GM19463 (cell line): ENCODE results near the gene CREB3.
A peak's percentile ranks its signal among the peaks of the same experiment; 100 is the strongest.

Experiments used
- ATAC-seq: cut with Tn5 transposase; IDR thresholded peaks from one replicate; pipeline ENCODE4 v1.9.1; 2021; ENCODE audit warnings: mild to moderate bottlenecking, moderate library complexity; ENCODE audit not compliant: unreplicated experiment

CREB3 gene

GRCh38 chr9:35732185-35732799 lies at the start of gene CREB3, which contains the start of gene TLN1:
Gene CREB3 (plus strand): TSS chr9:35732666. CDS start chr9:35732773, 107 bp downstream.
Gene TLN1 (minus strand): TSS chr9:35732195. CDS start chr9:35725694, 6,501 bp downstream.
- ATAC-seq, result peak; percentile 75

GRCh38 chr9:35683323-35683722 lies 49.1 kb upstream of the CREB3 start:
- ATAC-seq, result no peak

- ATAC-seq, result no peak
Observed at GRCh38 chr9:35684921-35685320, 47.5 kb upstream of the CREB3 start.

GRCh38 chr9:35685506-35685905 lies 47.0 kb upstream of the CREB3 start:
- ATAC-seq, result no peak

- no peak for ATAC-seq
Observed at GRCh38 chr9:35686222-35687203, 46.0 kb upstream of the CREB3 start.

- no peak for ATAC-seq
Observed at GRCh38 chr9:35687306-35687705, 45.2 kb upstream of the CREB3 start.

- ATAC-seq, result no peak
Observed at GRCh38 chr9:35687972-35688557, 44.4 kb upstream of the CREB3 start.

- no peak for ATAC-seq
Observed at GRCh38 chr9:35688558-35689541, 43.6 kb upstream of the CREB3 start.

GRCh38 chr9:35689542-35690293 lies 42.7 kb upstream of the CREB3 start, which contains the start of gene TPM2:
Gene TPM2 (minus strand): TSS chr9:35689925. CDS start chr9:35689817, 108 bp downstream.
- no peak for ATAC-seq

- no peak for ATAC-seq
Observed at GRCh38 chr9:35690294-35690613, 42.2 kb upstream of the CREB3 start.

- ATAC-seq, result no peak
Observed at GRCh38 chr9:35690614-35691333, 41.7 kb upstream of the CREB3 start.

- ATAC-seq, result no peak
Observed at GRCh38 chr9:35691334-35691650, 41.2 kb upstream of the CREB3 start.

GRCh38 chr9:35691757-35692301 lies 40.6 kb upstream of the CREB3 start:
- ATAC-seq, result no peak

- ATAC-seq, result no peak
Observed at GRCh38 chr9:35695943-35696401, 36.5 kb upstream of the CREB3 start.

- ATAC-seq, result peak; percentile 63
Observed at GRCh38 chr9:35696520-35697215, 35.8 kb upstream of the CREB3 start.

- ATAC-seq, result no peak
Observed at GRCh38 chr9:35697486-35697885, 35.0 kb upstream of the CREB3 start.

GRCh38 chr9:35698231-35698630 lies 34.2 kb upstream of the CREB3 start:
- ATAC-seq, result no peak

- no peak for ATAC-seq
Observed at GRCh38 chr9:35700031-35700430, 32.4 kb upstream of the CREB3 start.
